22Rv1 (cell line): ENCODE measurements around the gene FLII.

Experiments used
- H3K27ac ChIP-seq: fragments of 450-650 bp; 2 replicates; pipeline ENCODE4 v1.5.1; 2017
- CTCF ChIP-seq: fragments of 450-650 bp; IDR thresholded peaks from 2 replicates; pipeline ENCODE4 v1.5.1; 2017; ENCODE audit warnings: mild to moderate bottlenecking
- ZFX ChIP-seq: fragments of 450-650 bp; IDR thresholded peaks from 2 replicates; pipeline ENCODE4 v1.6.1; 2017; ENCODE audit warnings: antibody characterized with exemption, borderline replicate concordance

Gene FLII

GRCh38 chr17:18257982-18258355 is 569 bp downstream of the FLII start:
- peak overlapping the region; percentile 87 for H3K27ac ChIP-seq

GRCh38 chr17:18257268-18257981 is 1.1 kb downstream of the FLII start:
- no peak for TF ChIP-seq CTCF
- no peak for TF ChIP-seq ZFX
- peak overlapping the region; percentile 87 for H3K27ac ChIP-seq

More at GRCh38 chr17:18257982-18258355, 569 bp downstream of the FLII start:
- TF ChIP-seq CTCF (no peak), ZFX (no peak)

GRCh38 chr17:18256776-18257175 is 1.8 kb downstream of the FLII start:
- peak overlapping the region; percentile 87; the same call in 1 of the 2 replicates for H3K27ac ChIP-seq
- TF ChIP-seq CTCF: no peak
- TF ChIP-seq ZFX: no peak

GRCh38 chr17:18256351-18256750 is 2.2 kb downstream of the FLII start:
- TF ChIP-seq CTCF (no peak), ZFX (no peak)
- H3K27ac ChIP-seq: peak overlapping the region; percentile 87; the same call in 1 of the 2 replicates

GRCh38 chr17:18254888-18255649 is 3.5 kb downstream of the FLII start:
- no peak overlapping the region for H3K27ac ChIP-seq
- TF ChIP-seq CTCF (no peak), ZFX (no peak)

GRCh38 chr17:18253947-18254821 is 4.4 kb downstream of the FLII start:
- no peak overlapping the region for H3K27ac ChIP-seq
- no peak for TF ChIP-seq CTCF
- TF ChIP-seq ZFX: no peak
